ENCODE data around the gene LRRC74B.

The LRRC74B gene

GRCh38 chr22:21013657-21014201 is 32.0 kb upstream of the LRRC74B start:
- no peak for DNase-seq

GRCh38 chr22:21014202-21014725 is 31.5 kb upstream of the LRRC74B start:
- DNase-seq: peak; percentile 22 to 95 (median 76)

GRCh38 chr22:21014726-21015465 is 30.9 kb upstream of the LRRC74B start, which contains the start of gene P2RX6:
TSS of gene P2RX6 (plus strand) at chr22:21015165. CDS start at chr22:21015175, 10 bp downstream.
- DNase-seq: peak in 18 of 56 donors; percentile 11 to 53 (median 30)

GRCh38 chr22:21015466-21016006 is 30.2 kb upstream of the LRRC74B start:
- no peak for DNase-seq

- DNase-seq: no peak
Measured at GRCh38 chr22:21016644-21017420, 28.9 kb upstream of the LRRC74B start.

GRCh38 chr22:21018314-21018713 is 27.4 kb upstream of the LRRC74B start:
- DNase-seq: no peak

GRCh38 chr22:21020802-21021429 is 24.8 kb upstream of the LRRC74B start:
- DNase-seq: no peak

- no peak for DNase-seq
Measured at GRCh38 chr22:21022507-21022906, 23.2 kb upstream of the LRRC74B start.

GRCh38 chr22:21022955-21023614 is 22.7 kb upstream of the LRRC74B start:
- no peak for DNase-seq

- no peak for DNase-seq
Measured at GRCh38 chr22:21025266-21025665, 20.5 kb upstream of the LRRC74B start.

GRCh38 chr22:21025763-21026755 is 19.7 kb upstream of the LRRC74B start:
- no peak for DNase-seq

- DNase-seq: no peak
Measured at GRCh38 chr22:21026783-21027692, 18.7 kb upstream of the LRRC74B start.

GRCh38 chr22:21028277-21029251 is 17.2 kb upstream of the LRRC74B start:
- no peak for DNase-seq

GRCh38 chr22:21029486-21030025 is 16.2 kb upstream of the LRRC74B start:
- no peak for DNase-seq

GRCh38 chr22:21030032-21030431 is 15.7 kb upstream of the LRRC74B start:
- DNase-seq: no peak
